LNCAP (cell line): ENCODE data around the gene CNST.
A peak's percentile ranks its signal among the peaks of the same experiment; 100 is the strongest.

ENCODE experiments used
- TF ChIP-seq, protein P1 (sequence below): fragments of 450-650 bp; IDR thresholded peaks from 2 replicates; pipeline ENCODE4 v1.5.1; 2017; ENCODE audit warnings: mild to moderate bottlenecking

The CNST gene

DNA sequence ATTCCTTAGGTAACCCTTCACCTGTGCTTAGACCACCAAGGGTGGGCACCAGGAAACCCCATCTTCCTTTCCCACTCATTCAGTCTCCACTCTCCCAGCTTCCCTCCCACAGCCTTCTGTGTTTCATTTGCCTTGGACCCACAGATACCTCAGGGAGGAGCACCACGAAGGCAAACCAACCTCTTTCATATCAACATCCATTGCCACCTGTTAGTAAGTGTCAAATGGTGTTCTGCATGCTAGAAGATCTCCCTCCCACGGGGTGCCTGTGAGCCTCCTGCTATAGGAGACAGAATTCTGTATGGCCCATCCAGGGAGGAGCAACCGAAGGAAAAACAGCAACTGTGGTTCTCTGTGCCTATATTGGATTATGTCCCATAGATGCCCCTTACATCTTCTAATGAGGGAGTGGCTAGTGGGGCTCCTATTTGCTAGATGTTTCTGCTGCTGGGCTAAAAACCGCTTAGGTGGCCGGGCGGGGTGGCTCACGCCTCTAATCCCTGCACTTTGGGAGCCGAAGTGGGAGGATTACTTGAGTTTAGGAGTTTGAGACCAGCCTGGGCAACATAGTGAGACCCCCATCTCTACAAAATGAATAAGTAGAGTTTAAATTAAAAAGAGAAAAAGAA lies 132.3 kb downstream of the CNST start:
- TF ChIP-seq, protein P1, sequence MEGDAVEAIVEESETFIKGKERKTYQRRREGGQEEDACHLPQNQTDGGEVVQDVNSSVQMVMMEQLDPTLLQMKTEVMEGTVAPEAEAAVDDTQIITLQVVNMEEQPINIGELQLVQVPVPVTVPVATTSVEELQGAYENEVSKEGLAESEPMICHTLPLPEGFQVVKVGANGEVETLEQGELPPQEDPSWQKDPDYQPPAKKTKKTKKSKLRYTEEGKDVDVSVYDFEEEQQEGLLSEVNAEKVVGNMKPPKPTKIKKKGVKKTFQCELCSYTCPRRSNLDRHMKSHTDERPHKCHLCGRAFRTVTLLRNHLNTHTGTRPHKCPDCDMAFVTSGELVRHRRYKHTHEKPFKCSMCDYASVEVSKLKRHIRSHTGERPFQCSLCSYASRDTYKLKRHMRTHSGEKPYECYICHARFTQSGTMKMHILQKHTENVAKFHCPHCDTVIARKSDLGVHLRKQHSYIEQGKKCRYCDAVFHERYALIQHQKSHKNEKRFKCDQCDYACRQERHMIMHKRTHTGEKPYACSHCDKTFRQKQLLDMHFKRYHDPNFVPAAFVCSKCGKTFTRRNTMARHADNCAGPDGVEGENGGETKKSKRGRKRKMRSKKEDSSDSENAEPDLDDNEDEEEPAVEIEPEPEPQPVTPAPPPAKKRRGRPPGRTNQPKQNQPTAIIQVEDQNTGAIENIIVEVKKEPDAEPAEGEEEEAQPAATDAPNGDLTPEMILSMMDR: no peak

DNA sequence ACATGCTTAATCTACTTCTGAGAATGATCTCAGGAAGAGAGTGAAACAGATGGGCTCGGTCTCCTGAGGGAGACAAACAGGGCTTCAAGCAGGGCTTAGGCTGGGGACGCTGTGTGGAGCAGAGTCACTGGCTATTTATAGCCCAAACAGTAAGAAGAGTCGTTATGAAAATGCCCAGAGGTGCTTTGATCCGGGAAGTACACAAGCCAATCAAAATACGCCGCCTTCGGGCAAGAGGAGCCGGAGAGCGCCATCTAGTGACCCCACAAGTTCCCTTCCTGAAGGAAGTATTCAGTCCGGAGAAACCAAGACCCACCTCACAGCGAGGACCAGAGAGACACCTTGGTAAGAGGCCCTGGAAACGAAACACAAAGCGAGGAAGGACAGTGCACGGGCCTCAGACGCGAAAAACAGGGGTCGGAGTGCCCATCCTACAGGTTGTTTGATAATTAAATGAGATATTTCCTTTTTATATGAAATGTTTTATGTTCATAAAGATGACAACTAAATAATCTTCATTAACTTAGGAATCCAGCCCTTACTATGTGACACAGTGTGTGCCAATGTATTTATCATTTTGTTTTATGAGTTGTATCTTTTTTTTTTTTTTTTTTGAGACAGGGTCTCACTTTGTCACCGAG lies 133.0 kb downstream of the CNST start:
- TF ChIP-seq, protein P1: peak; percentile 90

DNA sequence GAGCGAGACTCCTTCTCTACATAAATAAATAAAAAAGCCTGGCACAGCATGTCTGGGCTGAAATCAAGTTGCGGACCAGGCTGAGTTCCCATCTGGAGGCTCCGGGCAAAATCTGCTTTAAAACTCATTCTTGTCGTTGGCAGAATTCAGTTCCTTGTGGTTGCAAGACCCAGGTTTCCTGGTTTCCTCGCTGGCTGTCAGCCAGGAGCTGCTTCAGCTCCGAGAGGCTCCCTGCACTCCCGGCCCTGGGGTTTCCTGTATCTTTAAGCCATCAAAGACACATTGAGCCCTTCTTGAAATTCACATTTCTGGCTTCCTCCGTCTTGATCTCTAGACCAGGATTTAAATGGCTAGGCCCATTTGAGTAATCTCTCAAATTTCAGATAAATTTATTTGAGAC lies 137.3 kb downstream of the CNST start:
- TF ChIP-seq, protein P1: no peak

DNA sequence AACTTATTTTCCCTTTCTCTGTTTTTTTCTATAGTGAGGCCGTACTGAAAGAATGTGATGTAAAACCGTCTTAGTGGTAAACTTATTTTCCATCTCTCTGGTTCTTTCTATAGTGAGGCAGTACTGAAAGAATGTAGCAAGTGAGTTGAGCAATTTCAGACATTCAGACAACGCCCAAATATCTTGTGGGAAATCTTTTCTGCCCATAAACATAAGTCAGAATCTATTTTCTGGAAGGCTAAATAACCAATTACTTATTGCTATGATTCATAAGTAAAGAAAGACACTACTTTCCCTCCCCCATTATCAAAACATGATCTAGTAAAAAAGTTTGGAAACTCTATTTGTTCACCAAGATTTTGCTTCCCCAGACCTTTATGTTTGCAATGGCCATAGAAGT lies 139.1 kb downstream of the CNST start:
- TF ChIP-seq, protein P1: no peak

DNA sequence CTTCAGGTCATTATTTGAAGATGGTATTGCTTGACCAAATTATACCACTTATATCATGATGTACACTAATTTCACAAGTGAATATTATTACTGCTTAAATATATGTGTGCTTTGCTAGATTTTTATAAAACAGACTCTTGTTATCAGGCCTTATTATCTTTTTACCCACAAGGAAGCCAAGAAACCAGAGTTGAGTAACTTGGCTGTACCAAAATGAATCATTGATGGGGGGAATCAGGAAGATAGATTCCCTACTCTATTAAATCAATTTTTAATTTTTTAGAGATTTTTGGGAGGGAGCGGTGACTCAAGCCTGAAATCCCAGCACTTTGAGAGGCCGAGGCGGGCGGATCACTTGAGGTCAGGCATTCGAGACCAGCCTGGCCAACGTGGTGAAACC lies 141.9 kb downstream of the CNST start:
- TF ChIP-seq, protein P1: no peak

DNA sequence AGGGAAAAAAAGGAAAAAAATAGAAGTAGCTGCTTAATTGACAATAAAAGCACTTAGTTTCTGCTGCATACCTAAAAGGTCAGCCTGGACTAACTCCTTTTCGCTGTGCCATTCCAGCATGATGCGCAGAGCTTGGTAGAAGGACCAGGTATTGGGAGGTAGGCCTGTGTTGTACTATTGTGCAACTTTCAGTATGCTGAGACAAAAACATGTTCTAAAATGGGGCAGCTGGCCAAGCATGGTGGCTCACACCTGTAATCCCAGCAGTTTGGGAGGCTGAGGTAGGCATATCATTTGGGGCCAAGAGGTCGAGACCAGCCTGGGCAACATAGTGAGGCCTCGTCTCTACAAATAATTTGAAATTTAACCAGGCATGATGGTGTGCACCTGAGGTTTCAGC lies 142.9 kb downstream of the CNST start:
- TF ChIP-seq, protein P1: no peak

DNA sequence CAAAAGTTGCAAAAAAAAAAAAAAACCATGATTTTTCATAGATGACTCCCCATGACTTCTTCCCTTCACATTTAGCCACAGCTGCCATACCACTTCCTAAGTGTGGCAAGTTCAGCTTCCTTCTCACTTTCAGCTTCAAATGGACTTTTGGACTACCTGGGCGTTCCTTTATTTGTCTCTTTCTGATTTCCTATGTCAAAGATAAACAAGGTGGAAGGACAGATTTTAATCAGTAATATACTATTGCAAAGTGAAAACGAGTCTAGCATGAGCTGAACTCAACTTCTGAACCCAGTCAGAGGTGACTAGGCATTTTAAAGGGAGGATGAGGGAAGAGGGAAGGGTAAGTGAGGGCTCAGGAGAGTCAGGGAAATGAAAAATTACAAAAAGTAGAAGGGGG lies 143.6 kb downstream of the CNST start:
- TF ChIP-seq, protein P1: no peak

DNA sequence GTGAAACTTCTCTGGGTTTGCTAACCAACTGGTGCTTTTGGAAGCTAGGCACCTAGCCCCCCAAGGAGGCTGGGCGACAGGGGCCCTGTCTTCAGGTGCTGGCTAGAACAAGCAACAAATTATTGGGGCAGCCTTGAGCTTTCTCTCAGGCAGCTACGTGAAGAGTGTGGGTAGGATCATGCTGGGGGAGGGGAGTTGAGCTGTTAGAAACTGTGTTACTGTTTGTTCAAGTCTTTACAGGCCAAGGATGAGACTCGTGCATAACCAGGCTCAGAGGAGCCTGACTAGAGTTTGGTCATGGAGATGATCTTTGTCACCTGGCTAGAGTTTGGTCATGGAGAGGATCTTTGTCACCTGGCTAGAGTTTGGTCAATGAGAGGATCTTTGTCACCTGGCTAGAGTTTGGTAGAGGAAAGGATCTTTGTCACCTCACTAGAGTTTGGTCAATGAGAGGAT lies 145.3 kb downstream of the CNST start:
- TF ChIP-seq, protein P1: no peak
